Neutrophil (primary cell): ENCODE results near the gene CDK11A.
"Not testable (repeated sequence)": the region's sequence is repeated elsewhere in the genome, so short reads cannot be mapped to it uniquely, and the experiment has no call there.

Experiments
- H3K27ac ChIP-seq: fragments of 200-600 bp; sonication (generic); 2 replicates; pipeline ENCODE4 v1.5.1; 2016; ENCODE audit warnings: mild to moderate bottlenecking, moderate library complexity
- H3K27me3 ChIP-seq: fragments of 200-600 bp; sonication (generic); 2 replicates; pipeline ENCODE4 v1.6.0; 2016; ENCODE audit warnings: mild to moderate bottlenecking
- H3K36me3 ChIP-seq: fragments of 200-600 bp; sonication (generic); 2 replicates; pipeline ENCODE4 v1.5.1; 2017
- H3K4me1 ChIP-seq, 2 experiments: fragments of 200-600 bp in 1 of 2; sonication (generic) in 1 of 2; 1 replicate in 1 of 2; 2 replicates in 1 of 2; pipeline versions ENCODE4 v1.5.1 to v1.6.1; 2013 to 2016; ENCODE audit warnings: low read depth in 1 of 2, low read length in 1 of 2, mild to moderate bottlenecking in 1 of 2, moderate library complexity in 1 of 2; ENCODE audit not compliant: control insufficient read depth in 1 of 2, insufficient read depth in 1 of 2
- H3K4me3 ChIP-seq, 2 experiments: fragments of 200-600 bp in 1 of 2; sonication (generic) in 1 of 2; 1 replicate in 1 of 2; 2 replicates in 1 of 2; pipeline ENCODE4 v1.5.1; 2013 to 2016; ENCODE audit warnings: low read depth in 1 of 2, low read length in 1 of 2, mild to moderate bottlenecking in 1 of 2, moderate library complexity in 1 of 2
- H3K9me3 ChIP-seq: fragments of 200-600 bp; sonication (generic); 2 replicates; pipeline ENCODE4 v1.5.1; 2016
- CTCF ChIP-seq: fragments of 200-600 bp; sonication (generic); IDR thresholded peaks from 2 replicates; pipeline ENCODE4 v1.5.1; 2016; ENCODE audit warnings: antibody characterized with exemption

The CDK11A gene

GRCh38 chr1:1752636-1753606, 28.8 kb upstream of the CDK11A start:
- no peaks in the 10 kb centered on the region for H3K27me3 ChIP-seq
- H3K36me3 ChIP-seq: peaks cover 60% of the 10 kb centered on the region
- peaks cover 10 to 12% of the 10 kb centered on the region in 2 experiments for H3K4me1 ChIP-seq
- H3K27ac ChIP-seq: peak overlapping the region; percentile 56
- no peak for TF ChIP-seq CTCF
- peaks cover 7% of the 10 kb centered on the region for H3K9me3 ChIP-seq
- no peak overlapping the region for H3K4me3 ChIP-seq

- no peak overlapping the region for H3K4me3 ChIP-seq
- no peaks in the 10 kb centered on the region for H3K27me3 ChIP-seq
- peaks cover 53% of the 10 kb centered on the region for H3K36me3 ChIP-seq
- TF ChIP-seq CTCF: no peak
- H3K4me1 ChIP-seq: peaks cover 7% of the 10 kb centered on the region in 2 experiments
- H3K9me3 ChIP-seq: peaks cover 7% of the 10 kb centered on the region
- H3K27ac ChIP-seq: peak overlapping the region; percentile 56
These were observed 28.0 kb upstream of the CDK11A start for GRCh38 chr1:1752190-1752589.

- not testable (repeated sequence) for H3K27me3 ChIP-seq, H3K27ac ChIP-seq, H3K4me1 ChIP-seq
These were observed 25.8 kb upstream of the CDK11A start for GRCh38 chr1:1749941-1750340.

GRCh38 chr1:1748686-1749321, 24.6 kb upstream of the CDK11A start:
- Histone ChIP-seq H3K4me3 (no peak overlapping the region), H3K27me3 (no peaks in the 10 kb centered on the region), H3K9me3 (peaks cover 3% of the 10 kb centered on the region), H3K4me1 (peaks cover 7% of the 10 kb centered on the region in 2 experiments), H3K27ac (peak overlapping the region; percentile 45), H3K36me3 (peaks cover 19% of the 10 kb centered on the region)
- no peak for TF ChIP-seq CTCF

More at GRCh38 chr1:1749941-1750340, 25.8 kb upstream of the CDK11A start:
- not testable (repeated sequence) for H3K9me3 ChIP-seq, H3K4me3 ChIP-seq
- peaks cover 30% of the 10 kb centered on the region for H3K36me3 ChIP-seq

- peak overlapping the region; percentile 86 for H3K27ac ChIP-seq
- not testable (repeated sequence) for H3K36me3 ChIP-seq, H3K4me1 ChIP-seq, H3K9me3 ChIP-seq, H3K27me3 ChIP-seq
- peak overlapping the region in 1 of 2 experiments; percentile 44 for H3K4me3 ChIP-seq
These were observed 22.4 kb upstream of the CDK11A start for GRCh38 chr1:1746566-1746909.

- H3K27ac ChIP-seq: peak overlapping the region; percentile 86
- H3K9me3 ChIP-seq, H3K36me3 ChIP-seq, H3K27me3 ChIP-seq, H3K4me1 ChIP-seq: not testable (repeated sequence)
- H3K4me3 ChIP-seq: peak overlapping the region in 1 of 2 experiments; percentile 44
These were observed 21.8 kb upstream of the CDK11A start for GRCh38 chr1:1745651-1746565.

- H3K4me1 ChIP-seq, H3K27ac ChIP-seq, H3K4me3 ChIP-seq, H3K36me3 ChIP-seq, H3K9me3 ChIP-seq, H3K27me3 ChIP-seq: not testable (repeated sequence)
These were observed 18.4 kb upstream of the CDK11A start for GRCh38 chr1:1742529-1742928.

- H3K4me1 ChIP-seq, H3K27me3 ChIP-seq, H3K36me3 ChIP-seq, H3K9me3 ChIP-seq, H3K27ac ChIP-seq, H3K4me3 ChIP-seq: not testable (repeated sequence)
These were observed 16.9 kb upstream of the CDK11A start for GRCh38 chr1:1741013-1741412.

- H3K4me1 ChIP-seq, H3K9me3 ChIP-seq, H3K27ac ChIP-seq, H3K4me3 ChIP-seq, H3K27me3 ChIP-seq: not testable (repeated sequence)
- H3K36me3 ChIP-seq: peaks cover 20% of the 10 kb centered on the region
These were observed 14.7 kb upstream of the CDK11A start for GRCh38 chr1:1738799-1739337.
